Measurements from ENCODE around the gene MFN2. TPM values are rescaled to one million over a fixed set of nuclear protein-coding genes. Genes with fewer than 3 reads are reported as not detected.
A peak's percentile ranks its signal among the peaks of the same experiment; 100 is the strongest.

The MFN2 gene
- total RNA-seq, 1 donor from 2014 or later, result 78.9 TPM

DNA sequence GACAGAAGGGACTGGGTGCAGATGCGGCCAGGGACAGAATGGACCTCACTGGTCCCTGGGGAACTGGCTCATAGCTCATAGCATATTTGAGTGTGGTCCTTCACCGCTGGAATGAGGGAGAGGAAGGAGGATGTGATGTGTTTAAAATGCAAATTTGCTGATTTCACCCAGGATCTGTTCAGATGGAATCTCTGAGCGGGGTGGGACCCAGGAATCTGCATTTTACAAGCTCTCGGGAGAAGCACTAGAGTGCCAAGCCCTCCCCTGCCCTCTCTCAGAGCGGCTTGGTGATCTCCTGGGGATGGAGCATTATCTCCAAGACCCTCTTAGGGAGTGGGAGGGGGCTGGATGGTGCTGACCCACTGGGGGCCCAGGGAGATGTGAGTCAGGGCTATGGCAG, 22.8 kb upstream of the MFN2 start:
- TF ChIP-seq CTCF (conservative IDR thresholded peaks at IDR 0.05), result no peak
- Mint-ChIP-seq H3K4me3 (no peak overlapping the region), H3K36me3 (ENCODE audit: low read depth) (peaks cover 4% of the 10 kb centered on the region), H3K27ac (ENCODE audit: unreplicated experiment) (peak overlapping the region; percentile 71), H3K4me1 (no peaks in the 10 kb centered on the region), H3K9me3 (no peaks in the 10 kb centered on the region), H3K27me3 (ENCODE audit: low read depth) (no peaks in the 10 kb centered on the region)
- no peak for DNase-seq (ENCODE audit: low read depth, low spot score)

DNA sequence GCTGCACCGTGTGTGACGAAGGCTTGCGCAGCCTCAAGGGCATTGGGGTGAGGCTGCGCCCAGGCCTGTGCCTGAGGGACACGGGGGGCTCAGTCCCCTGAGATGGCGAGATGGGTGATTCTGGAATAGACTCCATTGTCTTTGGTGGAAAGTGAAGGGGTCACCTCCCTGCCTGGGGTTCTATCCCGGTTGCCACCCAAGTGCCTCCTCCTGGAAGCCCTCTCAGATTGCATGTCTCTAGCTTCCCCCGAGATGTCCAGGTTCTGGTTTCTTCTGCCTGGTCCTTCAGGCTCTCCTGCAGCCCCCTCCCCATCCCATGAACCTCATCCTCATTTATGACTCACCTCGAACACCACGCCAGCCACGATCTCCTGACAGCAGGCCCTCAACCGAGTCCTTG, 22.3 kb upstream of the MFN2 start:
- Mint-ChIP-seq H3K27ac (ENCODE audit: unreplicated experiment) (no peak overlapping the region), H3K27me3 (ENCODE audit: low read depth) (no peaks in the 10 kb centered on the region), H3K4me1 (no peaks in the 10 kb centered on the region), H3K4me3 (no peak overlapping the region), H3K9me3 (no peaks in the 10 kb centered on the region), H3K36me3 (ENCODE audit: low read depth) (peaks cover 4% of the 10 kb centered on the region)
- no peak for TF ChIP-seq CTCF (conservative IDR thresholded peaks at IDR 0.05)
- DNase-seq (ENCODE audit: low read depth, low spot score), result no peak

DNA sequence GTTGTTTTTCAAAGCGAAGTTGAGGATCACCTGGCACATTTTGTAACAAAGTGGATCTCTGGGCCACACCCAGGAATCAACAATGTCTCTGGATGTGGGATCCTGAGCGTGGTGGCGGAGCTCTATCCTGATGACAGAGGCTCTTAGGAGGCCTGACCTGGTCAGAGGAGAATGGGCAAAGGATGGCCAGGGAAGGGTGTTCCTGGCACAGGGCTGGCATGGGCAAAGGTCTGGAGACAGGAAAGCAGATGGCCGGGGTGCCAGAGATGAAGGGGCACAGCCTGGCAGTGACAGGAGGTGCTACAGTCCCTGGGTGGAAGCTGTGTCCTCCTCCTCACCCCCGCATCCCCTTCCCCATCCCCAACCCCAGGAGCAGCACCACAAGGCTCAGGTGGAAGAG, 20.0 kb upstream of the MFN2 start:
- Mint-ChIP-seq H3K36me3 (ENCODE audit: low read depth) (peaks cover 8% of the 10 kb centered on the region), H3K4me1 (no peaks in the 10 kb centered on the region), H3K4me3 (no peak overlapping the region), H3K27me3 (ENCODE audit: low read depth) (no peaks in the 10 kb centered on the region), H3K27ac (ENCODE audit: unreplicated experiment) (no peak overlapping the region), H3K9me3 (no peaks in the 10 kb centered on the region)
- TF ChIP-seq CTCF (conservative IDR thresholded peaks at IDR 0.05), result no peak
- no peak for DNase-seq (ENCODE audit: low read depth, low spot score)

GRCh38 chr1:11960715-11961114, 19.5 kb upstream of the MFN2 start:
- H3K4me3 Mint-ChIP-seq, result no peak overlapping the region
- no peaks in the 10 kb centered on the region for H3K4me1 Mint-ChIP-seq
- no peak overlapping the region for H3K27ac Mint-ChIP-seq (ENCODE audit: unreplicated experiment)
- no peaks in the 10 kb centered on the region for H3K27me3 Mint-ChIP-seq (ENCODE audit: low read depth)
- no peaks in the 10 kb centered on the region for H3K9me3 Mint-ChIP-seq
- no peak for DNase-seq (ENCODE audit: low read depth, low spot score)
- H3K36me3 Mint-ChIP-seq (ENCODE audit: low read depth), result peaks cover 8% of the 10 kb centered on the region
- no peak for TF ChIP-seq CTCF (conservative IDR thresholded peaks at IDR 0.05)

GRCh38 chr1:11961230-11961629, 19.0 kb upstream of the MFN2 start:
- Mint-ChIP-seq H3K4me1 (no peaks in the 10 kb centered on the region), H3K36me3 (ENCODE audit: low read depth) (peaks cover 8% of the 10 kb centered on the region), H3K4me3 (no peak overlapping the region), H3K27ac (ENCODE audit: unreplicated experiment) (no peak overlapping the region), H3K27me3 (ENCODE audit: low read depth) (no peaks in the 10 kb centered on the region), H3K9me3 (no peaks in the 10 kb centered on the region)
- DNase-seq (ENCODE audit: low read depth, low spot score), result no peak
- no peak for TF ChIP-seq CTCF (conservative IDR thresholded peaks at IDR 0.05)

DNA sequence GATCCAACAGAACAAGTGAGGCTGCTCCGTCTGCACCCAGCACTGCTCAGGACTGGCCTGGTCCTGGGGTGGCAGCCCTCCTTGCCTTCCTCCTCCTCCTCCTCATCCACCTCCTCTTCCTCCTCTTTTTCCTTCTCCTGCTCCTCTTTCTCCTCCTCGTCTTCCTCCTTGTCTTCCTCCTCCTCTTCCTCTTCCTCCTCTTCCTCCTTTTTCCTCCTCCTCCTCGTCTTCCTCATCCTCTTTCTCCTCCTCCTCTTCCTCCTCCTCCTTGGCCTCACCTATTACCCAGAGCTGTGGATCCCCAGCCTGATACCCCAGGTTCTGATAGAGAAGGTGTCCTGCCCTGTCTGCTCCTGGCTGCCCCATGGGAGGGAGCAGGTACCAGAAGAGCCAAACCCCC, 16.6 kb upstream of the MFN2 start:
- Mint-ChIP-seq H3K27me3 (ENCODE audit: low read depth) (no peaks in the 10 kb centered on the region), H3K27ac (ENCODE audit: unreplicated experiment) (no peak overlapping the region), H3K4me3 (no peak overlapping the region), H3K4me1 (no peaks in the 10 kb centered on the region), H3K36me3 (ENCODE audit: low read depth) (peaks cover 4% of the 10 kb centered on the region), H3K9me3 (no peaks in the 10 kb centered on the region)
- no peak for TF ChIP-seq CTCF (conservative IDR thresholded peaks at IDR 0.05)
- DNase-seq (ENCODE audit: low read depth, low spot score), result no peak
